Dedifferentiated amniotic fluid mesenchymal stem cell (primary cell): ENCODE results near the gene HIVEP3.

Experiments used
- DNase-seq: peaks from one replicate; pipeline ENCODE4 v3.0.0-alpha.2; 2016; ENCODE audit errors: extremely low spot score

The HIVEP3 gene

DNA sequence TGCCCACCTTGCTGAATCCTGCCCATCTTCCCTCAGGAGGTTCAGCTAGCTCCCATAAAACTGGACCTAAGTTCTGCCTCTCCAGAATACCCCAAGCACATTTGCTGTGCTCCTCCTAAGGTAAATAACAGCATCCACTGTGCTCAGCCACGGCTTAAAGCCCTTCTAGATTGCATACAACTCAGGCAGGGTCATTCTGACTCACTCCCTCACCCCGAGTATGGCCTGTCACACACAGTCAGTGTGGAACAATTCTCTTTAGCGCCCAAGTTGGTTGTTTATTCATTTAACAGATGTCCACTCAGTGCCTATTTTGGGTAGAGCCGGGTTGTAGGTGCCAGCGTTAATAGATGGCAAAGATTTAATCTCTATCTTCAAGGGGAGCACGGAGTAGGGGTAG is 286.8 kb downstream of the HIVEP3 start:
- no peak for DNase-seq

DNA sequence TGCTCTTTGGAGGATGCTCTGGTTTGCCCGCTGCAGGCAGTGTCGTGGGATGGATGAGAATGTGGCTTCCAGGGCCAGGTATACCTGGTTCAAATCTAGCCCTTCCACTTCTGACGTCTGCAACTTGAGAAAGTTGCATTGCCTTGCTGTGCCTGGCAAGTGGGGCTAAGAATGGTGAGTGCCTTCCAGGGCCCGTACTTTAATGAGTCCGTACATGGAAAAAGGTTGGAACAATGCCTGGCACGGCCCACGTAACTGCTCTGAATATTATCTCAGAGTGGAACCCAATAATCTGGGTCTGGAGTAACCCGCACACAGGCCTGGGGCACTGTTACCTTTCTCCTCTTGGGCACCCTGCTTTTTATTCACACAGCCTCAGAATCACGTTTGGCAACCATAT is 287.6 kb downstream of the HIVEP3 start:
- DNase-seq: no peak

DNA sequence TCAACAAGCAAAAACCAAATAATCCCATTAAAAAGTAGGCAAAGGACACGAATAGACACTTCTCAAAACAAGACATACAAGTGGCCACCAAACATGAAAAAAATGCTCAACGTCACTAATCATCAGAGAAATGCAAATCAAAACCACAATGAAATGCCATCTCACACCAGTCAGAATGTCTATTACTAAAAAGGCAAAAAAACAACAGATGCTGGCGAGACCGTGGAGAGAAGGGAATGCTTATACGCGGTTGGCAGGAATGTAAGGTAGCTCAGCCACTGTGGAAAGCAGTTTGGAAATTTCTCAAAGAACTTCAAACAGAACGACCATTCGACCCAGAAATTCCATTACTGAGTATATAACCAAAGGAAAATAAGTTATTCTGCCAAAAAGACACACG is 289.2 kb downstream of the HIVEP3 start:
- peak; percentile 30 for DNase-seq

DNA sequence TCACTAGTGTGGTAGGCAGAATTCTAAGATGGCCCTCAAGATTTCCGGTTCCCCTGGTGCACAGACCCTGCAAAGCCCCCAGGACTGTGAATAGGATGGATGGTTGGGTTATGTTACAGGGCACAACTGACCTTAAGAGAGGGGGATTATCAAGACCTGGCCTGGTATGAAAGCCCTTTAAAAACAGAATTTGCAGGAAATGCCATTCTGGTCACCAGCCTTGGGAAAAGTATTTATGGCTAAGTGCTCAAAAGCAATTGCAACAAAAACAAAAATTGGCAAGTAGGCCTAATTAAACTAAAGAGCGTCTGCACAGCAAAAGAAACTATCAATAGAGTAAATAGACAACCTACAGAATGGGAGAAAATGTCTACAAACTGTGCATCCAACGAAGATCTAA is 289.6 kb downstream of the HIVEP3 start:
- no peak for DNase-seq

DNA sequence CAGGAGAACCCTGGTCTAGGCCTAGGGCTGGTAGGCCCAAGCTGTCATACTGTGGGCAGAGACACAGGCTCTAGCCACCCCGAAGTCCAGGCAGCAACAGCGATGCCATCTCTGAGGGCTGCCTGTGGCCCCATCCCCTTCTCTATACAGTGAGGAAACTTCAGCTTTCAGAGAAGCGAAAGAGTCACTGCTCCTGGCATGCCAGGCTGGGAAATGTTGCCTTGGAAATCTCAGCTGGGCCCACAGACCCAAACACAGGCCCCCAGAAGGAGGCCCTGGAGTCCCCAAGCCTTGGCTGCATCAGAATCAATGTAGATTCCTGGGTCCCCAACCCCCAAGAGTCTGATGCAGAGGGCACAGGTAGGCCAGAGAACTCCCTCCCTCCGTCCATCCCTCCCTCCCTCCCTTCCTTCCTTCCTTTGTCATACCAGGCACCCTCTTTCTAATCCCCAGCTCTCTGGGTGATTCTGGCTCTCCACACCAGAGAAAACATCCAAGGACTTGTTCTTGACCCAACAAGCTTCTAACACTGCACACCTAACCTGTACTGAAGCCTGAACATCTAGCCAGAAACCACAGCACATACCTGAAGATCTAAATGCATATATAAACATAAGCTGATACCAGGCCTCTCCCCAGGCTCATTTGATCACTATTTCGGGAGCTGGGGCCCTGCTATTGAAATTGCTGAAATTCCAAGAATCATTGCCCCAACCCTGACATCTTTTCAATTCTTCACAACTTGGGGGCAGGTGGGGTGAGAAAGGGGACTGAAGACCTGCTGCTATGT is 291.0 kb downstream of the HIVEP3 start:
- no peak for DNase-seq

DNA sequence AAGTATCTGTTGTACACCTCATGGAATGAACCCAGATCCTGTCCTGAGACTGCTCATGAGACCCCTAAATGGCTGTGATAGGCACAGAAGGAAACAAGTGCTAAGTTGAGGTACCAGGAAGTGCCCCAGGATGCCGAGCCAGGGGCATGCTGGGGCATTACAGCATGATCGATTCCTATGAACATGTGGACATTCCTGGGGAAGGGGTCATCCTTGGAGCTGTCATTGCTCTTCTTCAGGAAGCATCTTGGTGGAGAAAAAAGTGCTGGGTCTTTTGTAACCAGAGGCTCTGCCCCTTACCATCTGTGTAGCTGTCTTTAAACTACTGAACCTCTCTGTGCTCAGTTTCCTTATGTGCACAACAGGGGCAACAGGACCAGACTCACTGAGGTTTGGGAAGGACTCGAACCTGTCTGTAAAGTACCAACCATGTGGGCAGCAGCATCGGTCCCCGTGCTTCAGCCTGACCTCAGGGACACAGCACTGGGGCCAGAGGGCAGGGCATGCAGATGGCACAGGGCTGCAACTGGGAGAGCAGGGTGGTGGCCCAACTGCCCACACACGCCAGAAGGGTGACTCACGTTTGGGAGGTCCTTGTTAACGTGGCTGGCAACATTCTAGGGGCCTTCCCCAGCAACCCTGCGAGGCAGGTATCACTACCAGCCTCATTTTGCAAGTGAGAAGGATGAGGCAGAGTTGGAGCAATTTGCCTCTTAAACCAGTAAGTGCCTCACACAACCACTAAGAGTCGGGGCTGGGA is 291.9 kb downstream of the HIVEP3 start:
- DNase-seq: no peak

DNA sequence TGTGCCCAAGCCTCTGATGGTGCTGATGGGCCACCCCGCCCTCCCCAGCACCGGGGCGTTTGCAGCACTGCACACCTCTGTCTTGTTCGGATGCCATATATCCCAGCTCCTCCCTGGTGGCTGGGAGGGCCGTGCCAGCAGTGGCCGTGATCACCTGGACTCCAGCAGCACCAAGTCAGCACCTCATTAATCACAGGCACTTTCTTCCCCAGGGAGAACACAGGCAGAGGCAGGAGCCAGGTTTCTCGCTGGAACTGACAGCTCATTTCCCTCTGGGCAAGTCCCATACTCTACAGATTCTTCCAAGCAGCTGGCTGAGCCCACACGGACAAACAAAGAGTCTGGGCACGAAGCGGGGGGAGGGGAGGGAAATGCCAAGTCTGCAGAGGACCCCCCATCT is 292.6 kb downstream of the HIVEP3 start:
- DNase-seq: no peak

DNA sequence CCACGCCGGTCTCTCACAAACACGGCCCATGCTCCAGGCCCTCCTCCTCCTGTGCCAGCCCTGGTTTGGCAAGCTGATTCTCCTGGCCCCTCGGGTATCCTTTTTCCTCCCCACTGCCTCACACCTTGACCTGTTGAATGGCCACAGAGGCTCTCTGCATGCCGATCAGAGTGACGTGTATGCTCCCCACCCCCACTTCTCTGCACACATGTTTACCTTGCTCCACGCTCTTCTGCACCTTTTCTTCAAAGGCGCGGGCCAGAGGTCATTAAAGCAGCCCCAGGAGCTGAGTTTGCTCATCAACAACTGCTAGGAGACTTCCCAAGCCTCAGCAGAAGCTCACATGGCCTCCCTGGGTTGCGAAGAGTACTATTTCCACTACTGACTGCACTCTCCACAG is 295.0 kb downstream of the HIVEP3 start:
- no peak for DNase-seq

DNA sequence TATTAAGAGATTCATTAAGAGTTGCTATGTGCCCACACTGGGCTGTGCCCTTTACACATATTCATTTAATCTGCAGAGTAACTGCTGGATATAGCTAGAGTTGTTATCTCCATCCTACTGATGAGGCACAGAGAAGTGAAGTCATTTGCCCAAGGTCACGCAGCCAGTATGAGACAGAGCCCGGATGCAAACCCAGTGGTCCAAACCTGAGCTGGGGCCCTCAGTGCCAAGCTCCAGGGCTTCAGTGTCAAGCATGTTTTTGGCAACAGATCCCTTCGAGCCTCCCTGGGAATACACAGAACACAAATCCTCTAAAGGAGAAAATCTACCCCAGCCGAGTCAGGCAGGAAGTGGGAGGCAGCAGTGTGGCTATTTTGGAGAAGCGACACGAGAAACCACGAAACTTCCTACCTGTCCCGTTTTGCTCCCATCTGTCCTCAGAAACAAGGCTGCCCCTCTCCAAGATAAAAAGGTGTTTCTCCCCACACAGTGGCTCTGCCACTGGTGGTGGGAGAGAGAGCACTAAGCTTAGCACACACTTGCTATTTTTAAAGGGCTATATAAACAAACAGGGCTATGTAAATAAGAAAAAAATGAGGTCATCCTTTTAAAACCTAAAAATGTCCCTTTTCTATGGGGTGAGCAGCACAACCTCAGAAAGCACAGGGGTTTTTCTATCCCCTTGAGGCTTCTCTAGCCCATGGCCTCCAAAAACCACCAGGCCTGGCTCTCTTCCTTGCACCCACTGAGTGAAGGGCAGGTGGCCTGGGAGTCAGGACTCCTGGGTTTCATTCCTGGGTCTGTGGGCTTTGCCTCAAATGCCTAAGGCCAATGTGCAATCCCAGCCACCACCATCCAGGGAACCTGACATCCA is 295.6 kb downstream of the HIVEP3 start:
- DNase-seq: no peak

DNA sequence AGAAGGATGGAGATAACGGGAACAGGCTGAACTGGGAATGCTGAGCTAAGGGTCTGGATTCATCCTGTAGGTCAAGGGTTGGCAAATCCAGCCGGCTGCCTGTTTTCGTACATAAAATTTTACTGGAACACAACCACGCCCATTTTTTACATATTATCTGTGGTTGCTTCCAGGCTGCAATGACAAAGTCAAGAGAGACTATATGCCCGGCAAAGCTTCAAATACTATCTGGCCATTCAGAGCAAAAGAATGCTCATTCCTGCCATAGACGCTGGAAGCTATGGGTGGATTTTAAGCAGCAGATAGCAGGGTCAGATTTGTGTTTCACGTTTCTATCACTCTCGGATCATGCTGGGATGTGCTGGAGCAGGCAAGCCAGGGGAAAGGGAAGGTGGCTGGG is 296.3 kb downstream of the HIVEP3 start:
- peak; percentile 41 for DNase-seq

DNA sequence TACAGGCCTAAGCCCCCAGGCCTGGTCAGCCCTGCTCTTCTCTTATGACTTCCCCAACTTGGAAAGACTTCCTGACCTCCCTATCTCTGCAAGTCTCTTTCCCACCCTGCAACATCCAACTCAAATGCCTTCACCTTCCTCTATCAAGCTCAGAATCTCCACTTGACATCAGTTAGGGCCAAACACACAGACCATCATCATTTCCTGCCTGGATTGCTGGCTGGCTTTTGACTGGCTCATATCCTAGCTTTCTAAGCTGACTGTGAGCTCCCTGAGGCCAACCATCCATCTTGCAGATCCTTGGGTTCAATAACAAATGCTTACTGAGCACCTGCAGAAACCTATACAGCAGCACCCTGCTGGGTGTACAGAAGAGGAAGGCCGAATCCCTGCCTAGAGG is 296.9 kb downstream of the HIVEP3 start:
- no peak for DNase-seq

DNA sequence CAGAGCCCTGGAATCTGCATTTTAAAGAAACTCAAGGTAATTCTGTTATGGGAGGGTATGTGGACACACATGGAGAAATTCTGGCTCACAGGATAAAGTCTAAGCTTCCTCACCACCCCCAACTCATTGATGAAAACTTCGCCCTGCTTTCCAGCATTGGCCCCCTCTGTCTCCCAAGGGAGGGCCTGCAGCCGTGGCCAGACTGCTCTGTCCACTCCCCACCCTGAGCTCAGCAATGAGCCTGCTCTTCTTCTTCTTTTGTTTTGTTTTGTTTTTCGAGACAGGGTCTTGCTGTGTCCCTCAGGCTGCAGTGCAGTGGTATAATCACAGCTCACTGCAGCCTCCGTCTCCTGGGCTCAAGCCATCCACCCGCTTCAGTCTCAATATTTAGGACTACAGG is 297.5 kb downstream of the HIVEP3 start:
- DNase-seq: no peak

DNA sequence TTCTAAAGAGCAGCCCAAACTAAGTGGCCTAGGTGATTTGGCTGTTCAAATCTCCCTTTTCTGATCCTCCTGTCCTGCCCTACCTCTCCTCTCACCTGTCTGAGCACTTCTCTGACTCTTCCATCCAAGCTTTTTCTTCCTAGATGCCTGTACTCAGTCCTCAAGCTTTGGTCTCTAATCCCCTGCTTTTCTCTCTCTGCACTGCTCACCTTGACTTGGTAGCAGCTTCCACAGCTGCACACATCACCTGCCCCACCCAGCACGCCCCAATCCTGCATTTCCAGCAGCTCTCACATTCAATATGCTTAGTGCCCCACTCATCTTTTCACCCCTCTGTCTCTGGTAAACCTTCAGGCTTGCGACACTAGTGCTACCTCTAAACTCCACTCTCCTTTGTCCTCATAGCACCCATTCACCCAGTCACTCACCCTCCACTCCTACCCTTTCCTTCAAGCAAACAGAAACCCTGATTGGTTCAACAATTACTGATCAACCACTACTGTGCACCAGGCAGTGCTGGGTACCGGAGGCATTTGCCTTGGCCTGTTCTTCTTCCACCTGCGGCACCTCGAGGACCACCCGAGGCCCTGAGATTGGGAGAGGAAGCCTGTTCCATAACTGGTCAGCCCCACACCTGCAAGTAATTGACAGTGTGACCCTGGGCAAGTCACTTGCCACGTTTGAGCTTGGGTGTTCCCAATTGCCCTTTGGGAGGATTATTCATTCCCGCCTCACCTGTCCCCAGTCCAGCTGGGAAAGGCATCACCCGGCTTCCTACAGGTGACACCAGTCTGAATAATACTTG is 298.2 kb downstream of the HIVEP3 start:
- no peak for DNase-seq

DNA sequence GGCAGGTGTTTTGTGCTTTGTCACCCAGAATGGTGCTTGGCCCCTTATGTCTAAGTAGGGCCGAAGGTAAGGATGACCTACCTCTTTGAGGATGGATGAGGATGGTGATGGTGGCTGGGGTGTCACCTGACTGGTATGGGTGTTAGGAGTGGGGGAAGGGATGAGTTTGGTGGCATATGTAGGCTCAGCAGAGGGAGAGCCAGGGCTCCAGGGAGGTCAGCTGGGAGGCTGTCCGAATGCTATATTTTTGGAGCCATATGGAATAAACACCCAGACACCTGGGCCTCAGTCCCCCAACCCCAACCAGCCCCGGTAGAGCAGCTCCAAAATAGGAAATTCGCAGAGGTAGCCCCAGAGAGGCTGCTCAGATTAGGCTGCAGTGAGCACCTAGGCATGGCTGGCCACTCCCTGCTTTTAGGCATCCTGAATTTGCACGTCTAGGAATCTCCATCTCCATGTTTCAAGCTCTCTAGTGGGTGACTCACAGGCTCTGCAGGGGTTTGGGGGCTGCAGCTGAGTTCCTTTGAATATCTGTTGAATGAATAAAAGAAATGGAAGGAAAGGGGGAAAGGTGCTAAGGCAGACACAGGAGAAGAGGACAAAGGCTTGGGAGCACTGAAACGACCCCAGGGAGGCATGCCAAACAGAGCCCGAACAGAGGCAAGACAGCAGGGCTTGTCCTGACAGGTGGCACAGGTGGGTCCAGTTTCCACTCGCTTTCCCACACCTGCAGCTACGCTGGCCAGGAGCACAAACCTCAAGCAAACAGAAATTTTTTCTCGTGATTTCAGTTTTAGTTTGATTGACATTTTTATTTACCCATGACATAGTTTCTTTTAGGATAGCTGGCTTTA is 299.0 kb downstream of the HIVEP3 start:
- no peak for DNase-seq

DNA sequence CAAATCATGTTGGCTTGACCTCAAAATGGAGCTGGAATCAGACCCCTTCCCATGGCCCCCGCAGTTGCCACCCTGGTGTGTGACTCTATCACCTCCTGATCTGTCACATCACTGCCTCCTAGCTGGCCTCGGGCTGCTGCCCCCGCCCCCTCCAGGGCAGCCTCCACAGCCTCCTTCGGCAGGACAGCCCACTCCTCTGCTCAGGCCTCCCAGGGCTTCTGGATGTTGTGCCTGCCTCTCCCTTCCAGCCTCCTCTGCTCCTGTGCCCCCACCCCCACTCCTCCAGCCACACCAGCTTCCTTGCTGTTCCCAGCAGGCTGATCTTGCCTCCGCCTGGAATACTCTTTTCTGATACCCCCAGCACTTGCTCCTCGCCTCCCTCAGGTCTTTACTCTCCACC is 299.9 kb downstream of the HIVEP3 start:
- DNase-seq: no peak

DNA sequence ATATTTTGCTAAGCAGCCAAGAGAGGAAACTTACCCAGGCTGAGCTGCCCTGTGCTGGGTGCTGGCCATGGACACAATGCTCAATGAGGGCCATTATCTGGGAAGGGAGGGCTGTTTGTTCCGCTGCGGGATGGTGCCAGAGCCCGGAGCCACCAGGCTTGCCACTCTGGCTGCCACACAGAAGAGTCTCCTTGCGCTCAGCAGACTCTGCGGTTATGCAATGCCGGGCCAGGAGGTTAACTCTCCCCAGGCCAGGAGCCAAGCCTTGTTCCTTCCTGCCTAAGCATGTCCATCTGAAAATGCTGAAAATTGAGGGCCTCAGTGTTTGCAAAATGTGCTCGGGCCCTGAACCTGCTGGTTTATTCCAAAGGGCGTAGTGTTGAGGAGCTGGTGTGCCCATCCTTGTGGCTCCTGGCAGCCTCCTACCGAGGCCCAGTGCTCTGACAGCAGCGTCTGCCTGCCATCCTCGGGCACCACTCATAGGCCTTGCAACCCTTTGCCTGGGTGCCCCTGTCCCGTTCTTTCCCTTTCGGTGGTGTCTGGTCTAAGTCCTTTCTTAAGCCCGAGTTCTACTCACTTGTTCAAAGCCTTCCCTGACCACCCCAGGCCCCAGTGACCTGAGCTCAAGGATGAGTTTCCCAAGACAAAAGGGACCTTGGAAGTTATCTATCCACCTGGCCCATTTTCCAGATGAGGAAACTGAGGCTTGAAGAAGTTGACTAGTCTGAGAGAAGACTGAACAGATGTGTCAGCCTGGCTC is 300.5 kb downstream of the HIVEP3 start:
- DNase-seq: no peak

DNA sequence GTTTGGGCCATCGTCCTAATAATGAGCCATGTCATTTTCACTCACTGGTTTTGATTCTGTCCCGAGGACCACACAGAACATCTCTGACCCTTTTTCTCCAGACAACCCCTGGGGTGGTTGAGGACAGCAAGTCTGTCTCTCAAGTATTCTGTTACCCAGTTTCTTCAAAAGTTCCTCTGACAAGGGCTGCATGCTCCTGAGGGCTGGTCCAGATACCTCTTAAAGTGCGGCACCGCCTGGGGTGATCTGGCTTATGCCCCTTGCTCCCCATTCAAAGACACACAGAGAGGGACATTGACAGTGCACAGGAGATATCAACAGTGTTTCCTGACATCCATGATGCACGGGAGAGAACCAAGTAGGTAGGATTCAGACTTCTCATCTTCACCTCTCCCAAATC is 301.4 kb downstream of the HIVEP3 start:
- DNase-seq: no peak

DNA sequence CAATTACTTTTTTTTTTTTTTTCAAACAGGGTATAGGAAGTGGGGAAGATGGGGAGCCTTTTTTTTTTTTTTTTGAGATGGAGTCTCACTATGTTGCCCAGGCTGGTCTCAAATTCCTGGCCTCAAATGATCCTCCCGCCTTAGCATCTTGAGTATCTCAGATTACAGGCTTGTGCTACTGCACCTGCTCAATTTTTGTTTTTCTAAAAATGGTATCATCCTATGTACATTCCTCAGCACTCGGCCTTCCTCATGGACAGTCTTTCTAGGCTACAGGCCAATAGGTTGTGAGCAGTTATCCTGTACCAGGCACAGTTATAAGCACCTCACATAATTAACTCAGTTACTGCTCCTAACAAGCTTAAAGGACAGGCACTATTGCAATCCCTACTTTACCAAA is 302.2 kb downstream of the HIVEP3 start:
- DNase-seq: no peak

DNA sequence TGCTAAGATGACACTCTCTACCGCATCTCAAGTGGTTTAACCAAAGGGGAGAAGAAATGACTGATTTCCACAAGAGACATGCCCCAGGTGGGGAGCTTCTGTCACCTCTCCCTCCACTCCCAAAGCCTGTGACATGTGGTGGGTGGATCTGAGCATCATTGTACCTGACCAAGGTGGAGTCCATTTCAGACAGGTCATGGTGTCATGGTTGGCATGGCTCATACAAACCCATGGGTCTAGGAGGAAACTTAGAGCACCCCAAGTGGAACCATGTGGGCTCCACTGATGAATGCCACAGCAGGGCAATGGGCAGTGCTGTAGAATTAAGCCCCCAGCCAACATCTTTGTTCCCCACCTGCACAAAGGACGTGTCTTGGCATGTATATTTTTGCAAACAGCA is 302.7 kb downstream of the HIVEP3 start:
- DNase-seq: no peak

DNA sequence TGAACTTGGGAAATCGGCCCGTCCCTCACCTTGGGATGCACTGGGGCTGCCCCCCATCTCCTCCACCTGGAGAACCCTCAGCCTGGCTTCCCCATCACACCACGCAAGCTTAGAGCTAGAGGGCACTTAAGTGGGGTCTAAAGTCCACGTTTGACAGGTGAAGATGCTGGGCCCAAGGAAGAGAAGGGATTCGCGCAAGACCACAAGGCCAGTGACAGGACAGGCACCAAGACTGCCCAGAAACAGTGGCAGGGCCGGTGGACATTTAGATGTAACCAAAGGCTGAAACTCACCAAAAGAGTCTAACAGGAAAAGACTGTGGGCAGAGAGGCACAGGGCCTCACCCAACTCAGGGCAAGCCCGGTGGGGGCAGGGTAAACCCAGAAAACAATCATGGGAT is 303.4 kb downstream of the HIVEP3 start:
- no peak for DNase-seq
